HepG2 (cell line): ENCODE results near the gene PHF23.
"Not testable (repeated sequence)": the region's sequence is repeated elsewhere in the genome, so short reads cannot be mapped to it uniquely, and the experiment has no call there.

ENCODE experiments used
- BHLHE40 ChIP-seq: IDR thresholded peaks from 2 replicates; pipeline ENCODE4 v1.6.1; 2011; ENCODE audit warnings: low read length, improper control_type of control experiment
- ISX ChIP-seq: sonication (generic); formaldehyde crosslinking; conservative IDR thresholded peaks from 2 replicates; pipeline ENCODE4 v1.5.0; 2020; ENCODE audit warnings: missing genetic modification reagents
- MYNN ChIP-seq: sonication (generic); formaldehyde crosslinking; IDR thresholded peaks from 2 replicates; pipeline ENCODE4 v1.4.0; 2020; ENCODE audit warnings: mild to moderate bottlenecking, low read depth, missing genetic modification reagents
- SP2 ChIP-seq: sonication (generic); formaldehyde crosslinking; IDR thresholded peaks from 2 replicates; pipeline ENCODE4 v1.5.1; 2020; ENCODE audit warnings: mild to moderate bottlenecking, missing genetic modification reagents
- TCF12 ChIP-seq, 2 experiments: fragments of 450-650 bp in 1 of 2; sonication (generic) in 1 of 2; formaldehyde crosslinking in 1 of 2; IDR thresholded peaks; 2 replicates each; pipeline versions ENCODE4 v1.6.1 to v1.8.0; 2017 to 2022; ENCODE audit warnings: antibody characterized with exemption in 1 of 2, mild to moderate bottlenecking in 1 of 2, missing genetic modification reagents in 1 of 2, moderate library complexity in 1 of 2
- ZNF510 ChIP-seq: sonication (generic); formaldehyde crosslinking; IDR thresholded peaks from 2 replicates; pipeline ENCODE4 v1.4.0; 2020; ENCODE audit warnings: low read depth, mild to moderate bottlenecking, missing genetic modification reagents
- TF ChIP-seq, protein P1 (sequence below): IDR thresholded peaks from 2 replicates; pipeline ENCODE4 v1.6.1; 2012; ENCODE audit warnings: inconsistent platforms
- TF ChIP-seq, protein P2 (sequence below): sonication (generic); formaldehyde crosslinking; IDR thresholded peaks from 2 replicates; pipeline ENCODE4 v1.5.0; 2020; ENCODE audit warnings: mild to moderate bottlenecking, missing genetic modification reagents, moderate library complexity
- TF ChIP-seq, protein P3 (sequence below): sonication (generic); formaldehyde crosslinking; IDR thresholded peaks from 2 replicates; pipeline ENCODE4 v1.4.0; 2020; ENCODE audit warnings: missing genetic modification reagents

DNA sequence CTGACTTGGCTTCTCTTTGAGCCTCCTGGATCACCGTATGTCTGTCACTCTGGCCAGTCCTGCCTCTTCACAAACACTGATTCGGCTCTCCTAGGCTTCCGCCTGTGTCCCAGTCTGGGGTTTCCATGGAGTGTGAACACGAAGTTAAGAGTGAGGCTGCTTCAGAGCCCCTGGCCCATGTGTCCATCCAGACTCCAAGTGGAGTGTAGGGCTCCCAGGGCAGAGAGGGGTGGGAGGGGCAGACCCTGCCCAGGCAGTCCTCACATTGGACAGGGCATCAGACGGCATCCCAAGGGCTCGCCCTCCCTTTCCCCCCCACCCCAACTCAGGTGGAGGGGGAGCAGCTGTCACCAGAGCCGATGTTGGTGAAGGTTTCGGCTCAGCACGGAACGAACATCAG, 4.6 kb upstream of the PHF23 start:
- TF ChIP-seq ZNF510 (CRISPR knock-in tag); BHLHE40; TCF12 (IDR thresholded peaks at IDR 0.05); TCF12 (CRISPR knock-in tag; IDR thresholded peaks at IDR 0.05); ISX (CRISPR knock-in tag); SP2 (CRISPR knock-in tag); MYNN (CRISPR knock-in tag): not testable (repeated sequence)
- TF ChIP-seq, protein P1, sequence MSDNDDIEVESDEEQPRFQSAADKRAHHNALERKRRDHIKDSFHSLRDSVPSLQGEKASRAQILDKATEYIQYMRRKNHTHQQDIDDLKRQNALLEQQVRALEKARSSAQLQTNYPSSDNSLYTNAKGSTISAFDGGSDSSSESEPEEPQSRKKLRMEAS = not testable (repeated sequence)
- TF ChIP-seq, protein P2, sequence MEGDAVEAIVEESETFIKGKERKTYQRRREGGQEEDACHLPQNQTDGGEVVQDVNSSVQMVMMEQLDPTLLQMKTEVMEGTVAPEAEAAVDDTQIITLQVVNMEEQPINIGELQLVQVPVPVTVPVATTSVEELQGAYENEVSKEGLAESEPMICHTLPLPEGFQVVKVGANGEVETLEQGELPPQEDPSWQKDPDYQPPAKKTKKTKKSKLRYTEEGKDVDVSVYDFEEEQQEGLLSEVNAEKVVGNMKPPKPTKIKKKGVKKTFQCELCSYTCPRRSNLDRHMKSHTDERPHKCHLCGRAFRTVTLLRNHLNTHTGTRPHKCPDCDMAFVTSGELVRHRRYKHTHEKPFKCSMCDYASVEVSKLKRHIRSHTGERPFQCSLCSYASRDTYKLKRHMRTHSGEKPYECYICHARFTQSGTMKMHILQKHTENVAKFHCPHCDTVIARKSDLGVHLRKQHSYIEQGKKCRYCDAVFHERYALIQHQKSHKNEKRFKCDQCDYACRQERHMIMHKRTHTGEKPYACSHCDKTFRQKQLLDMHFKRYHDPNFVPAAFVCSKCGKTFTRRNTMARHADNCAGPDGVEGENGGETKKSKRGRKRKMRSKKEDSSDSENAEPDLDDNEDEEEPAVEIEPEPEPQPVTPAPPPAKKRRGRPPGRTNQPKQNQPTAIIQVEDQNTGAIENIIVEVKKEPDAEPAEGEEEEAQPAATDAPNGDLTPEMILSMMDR (CRISPR knock-in tag) = not testable (repeated sequence)
- TF ChIP-seq, protein P3, sequence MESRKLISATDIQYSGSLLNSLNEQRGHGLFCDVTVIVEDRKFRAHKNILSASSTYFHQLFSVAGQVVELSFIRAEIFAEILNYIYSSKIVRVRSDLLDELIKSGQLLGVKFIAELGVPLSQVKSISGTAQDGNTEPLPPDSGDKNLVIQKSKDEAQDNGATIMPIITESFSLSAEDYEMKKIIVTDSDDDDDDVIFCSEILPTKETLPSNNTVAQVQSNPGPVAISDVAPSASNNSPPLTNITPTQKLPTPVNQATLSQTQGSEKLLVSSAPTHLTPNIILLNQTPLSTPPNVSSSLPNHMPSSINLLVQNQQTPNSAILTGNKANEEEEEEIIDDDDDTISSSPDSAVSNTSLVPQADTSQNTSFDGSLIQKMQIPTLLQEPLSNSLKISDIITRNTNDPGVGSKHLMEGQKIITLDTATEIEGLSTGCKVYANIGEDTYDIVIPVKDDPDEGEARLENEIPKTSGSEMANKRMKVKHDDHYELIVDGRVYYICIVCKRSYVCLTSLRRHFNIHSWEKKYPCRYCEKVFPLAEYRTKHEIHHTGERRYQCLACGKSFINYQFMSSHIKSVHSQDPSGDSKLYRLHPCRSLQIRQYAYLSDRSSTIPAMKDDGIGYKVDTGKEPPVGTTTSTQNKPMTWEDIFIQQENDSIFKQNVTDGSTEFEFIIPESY = not testable (repeated sequence)
